ENCODE data around the gene EFNA1. TPM values are rescaled to one million over a fixed set of nuclear protein-coding genes. Genes with fewer than 3 reads are reported as not detected.
A peak's percentile ranks its signal among the peaks of the same experiment; 100 is the strongest.

EFNA1 gene
- total RNA-seq, 6 experiments from 2014 or later: 87.5 to 419 (median 196) TPM

- Histone ChIP-seq H3K4me3 (no peak overlapping the region), H3K36me3 (no peaks in the 10 kb centered on the region), H3K4me1 (peaks cover 0 to 25% (median 11%) of the 10 kb centered on the region in 4 donors), H3K9me3 (no peaks in the 10 kb centered on the region), H3K27me3 (no peaks in the 10 kb centered on the region), H3K27ac (peak overlapping the region in 1 of 3 donors; percentile 21)
- no peak for TF ChIP-seq CTCF (IDR thresholded peaks at IDR 0.05)
- no peak for TF ChIP-seq POLR2A (IDR thresholded peaks at IDR 0.05)
- intact Hi-C loops (cut with DNase I): loop anchor here (5.0 kb wide), 1 partner anchor 75 kb away; no protein-coding TSS in a partner anchor
- DNase-seq (no peak), ATAC-seq (no peak)
- 97% methylated on average over 7 of the region's 12 CpGs for WGBS (ENCODE audit: insufficient coverage, low coverage, low lambda C conversion rate, missing lambda C conversion rate)
Observed at GRCh38 chr1:155092641-155093040, 35.0 kb upstream of the EFNA1 start.

- intact Hi-C loops (cut with DNase I): loop anchor here (5.0 kb wide), 1 partner anchor 73 kb away; no protein-coding TSS in a partner anchor
- WGBS (ENCODE audit: insufficient coverage, low coverage, low lambda C conversion rate, missing lambda C conversion rate): 19% methylated on average over 11 of the region's 13 CpGs
- Histone ChIP-seq H3K27me3 (no peaks in the 10 kb centered on the region), H3K9me3 (no peaks in the 10 kb centered on the region), H3K36me3 (no peaks in the 10 kb centered on the region), H3K27ac (peak overlapping the region; percentile 55 to 76 (median 66)), H3K4me3 (no peak overlapping the region), H3K4me1 (peaks cover 0 to 25% (median 11%) of the 10 kb centered on the region in 4 donors)
- DNase-seq: peak in 2 of 3 donors; percentile 51 to 59
- TF ChIP-seq CTCF (IDR thresholded peaks at IDR 0.05): peak in 3 of 4 donors; percentile 40 to 62 (median 50)
- TF ChIP-seq POLR2A (IDR thresholded peaks at IDR 0.05): no peak
- ATAC-seq: peak; percentile 37 to 55 (median 50)
Observed at GRCh38 chr1:155093911-155094621, 33.6 kb upstream of the EFNA1 start.

- peak in 1 of 3 donors; percentile 37 for DNase-seq
- 78% methylated on average over 2 of the region's 2 CpGs for WGBS (ENCODE audit: insufficient coverage, low coverage, low lambda C conversion rate, missing lambda C conversion rate)
- intact Hi-C loops (cut with DNase I): loop anchor here (5.0 kb wide), 1 partner anchor 73 kb away; no protein-coding TSS in a partner anchor
- TF ChIP-seq CTCF (IDR thresholded peaks at IDR 0.05): peak in 1 of 4 donors; percentile 9
- TF ChIP-seq POLR2A (IDR thresholded peaks at IDR 0.05): no peak
- peaks cover 0 to 25% (median 11%) of the 10 kb centered on the region in 4 donors for H3K4me1 ChIP-seq
- H3K4me3 ChIP-seq: no peak overlapping the region
- H3K27me3 ChIP-seq: no peaks in the 10 kb centered on the region
- H3K27ac ChIP-seq: peak overlapping the region; percentile 55 to 76 (median 66)
- ATAC-seq: no peak
- no peaks in the 10 kb centered on the region for H3K9me3 ChIP-seq
- no peaks in the 10 kb centered on the region for H3K36me3 ChIP-seq
Observed at GRCh38 chr1:155094622-155094948, 33.1 kb upstream of the EFNA1 start.

- H3K27ac ChIP-seq: no peak overlapping the region
- ATAC-seq (no peak), DNase-seq (no peak)
- no peaks in the 10 kb centered on the region for H3K36me3 ChIP-seq
- no peaks in the 10 kb centered on the region for H3K27me3 ChIP-seq
- TF ChIP-seq POLR2A (IDR thresholded peaks at IDR 0.05): no peak
- no peak for TF ChIP-seq CTCF (IDR thresholded peaks at IDR 0.05)
- intact Hi-C loops (cut with DNase I): no loop called here
- H3K9me3 ChIP-seq: no peaks in the 10 kb centered on the region
- 79% methylated on average over 7 of the region's 7 CpGs for WGBS (ENCODE audit: insufficient coverage, low coverage, low lambda C conversion rate, missing lambda C conversion rate)
- H3K4me1 ChIP-seq: peaks cover 0 to 34% (median 17%) of the 10 kb centered on the region in 4 donors
- H3K4me3 ChIP-seq: no peak overlapping the region
Observed at GRCh38 chr1:155099331-155099730, 28.3 kb upstream of the EFNA1 start.

Data from right lobe of liver (tissue), 6 donors.